Occipital lobe (tissue), 2 donors: Measurements from ENCODE around the gene FUT7. TPM values are rescaled to one million over a fixed set of nuclear protein-coding genes. Genes with fewer than 3 reads are reported as not detected.
"Not testable (repeated sequence)": the region's sequence is repeated elsewhere in the genome, so short reads cannot be mapped to it uniquely, and the experiment has no call there.

Experiments
- DNase-seq: peaks from one replicate; lab custom pipeline; 2025; lab: John Stamatoyannopoulos, UW
- total RNA-seq: library from RNA; depleted of rRNA; stranded (reverse); fragments of >200 nt; gene quantifications from one replicate; pipeline ENCODE4 v1.2.3, GENCODE V29; 2014

Gene FUT7
- total RNA-seq, 1 donor from 2014 or later: not detected

DNA sequence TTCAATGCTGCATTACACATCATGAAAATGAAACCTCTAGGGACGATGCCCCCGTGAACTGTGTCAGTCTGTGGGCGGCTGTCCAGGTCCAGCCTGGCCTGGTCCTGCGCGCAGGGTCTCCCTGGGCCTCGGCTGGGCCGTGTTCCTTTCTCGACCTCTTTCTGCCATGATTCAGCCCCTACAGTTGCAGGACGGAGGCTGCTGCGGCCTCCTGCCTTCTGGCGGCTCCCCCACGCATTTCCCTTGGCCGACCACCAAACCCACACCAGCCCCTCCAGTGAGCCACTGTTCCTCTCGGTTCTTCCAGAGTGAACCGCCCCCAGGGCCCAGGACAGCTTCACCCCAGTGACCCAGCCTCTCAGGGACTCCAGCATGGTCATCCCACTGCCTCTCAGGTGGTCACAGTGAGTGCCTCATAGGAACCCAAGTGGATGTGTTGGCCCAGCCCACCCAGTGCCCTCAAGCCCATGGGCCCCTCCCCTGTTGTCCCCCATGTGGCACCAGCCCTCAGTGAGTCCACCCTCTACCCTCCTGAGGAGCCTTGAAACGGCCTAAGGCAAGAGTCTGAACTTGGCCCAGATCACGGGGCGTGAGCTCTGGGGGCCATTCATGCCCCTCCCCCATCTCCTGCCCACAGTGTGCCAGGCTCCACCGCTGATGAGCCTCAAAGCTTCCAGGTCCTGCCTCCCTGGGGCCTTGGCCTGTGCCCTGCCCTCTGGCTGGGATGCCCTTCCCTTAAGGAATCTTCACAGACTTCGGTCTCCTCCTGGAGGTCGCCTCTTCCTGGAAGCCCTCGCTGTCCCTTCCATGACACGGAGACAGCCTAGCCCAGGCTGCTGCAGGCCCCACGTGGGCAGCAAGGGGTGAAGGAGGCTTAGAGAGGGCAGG lies 25.5 kb downstream of the FUT7 start:
- no peak for DNase-seq

- not testable (repeated sequence) for DNase-seq
These were observed 27.6 kb downstream of the FUT7 start for GRCh38 chr9:137004285-137004684.

GRCh38 chr9:137002646-137003041 lies 29.2 kb downstream of the FUT7 start:
- no peak for DNase-seq

DNA sequence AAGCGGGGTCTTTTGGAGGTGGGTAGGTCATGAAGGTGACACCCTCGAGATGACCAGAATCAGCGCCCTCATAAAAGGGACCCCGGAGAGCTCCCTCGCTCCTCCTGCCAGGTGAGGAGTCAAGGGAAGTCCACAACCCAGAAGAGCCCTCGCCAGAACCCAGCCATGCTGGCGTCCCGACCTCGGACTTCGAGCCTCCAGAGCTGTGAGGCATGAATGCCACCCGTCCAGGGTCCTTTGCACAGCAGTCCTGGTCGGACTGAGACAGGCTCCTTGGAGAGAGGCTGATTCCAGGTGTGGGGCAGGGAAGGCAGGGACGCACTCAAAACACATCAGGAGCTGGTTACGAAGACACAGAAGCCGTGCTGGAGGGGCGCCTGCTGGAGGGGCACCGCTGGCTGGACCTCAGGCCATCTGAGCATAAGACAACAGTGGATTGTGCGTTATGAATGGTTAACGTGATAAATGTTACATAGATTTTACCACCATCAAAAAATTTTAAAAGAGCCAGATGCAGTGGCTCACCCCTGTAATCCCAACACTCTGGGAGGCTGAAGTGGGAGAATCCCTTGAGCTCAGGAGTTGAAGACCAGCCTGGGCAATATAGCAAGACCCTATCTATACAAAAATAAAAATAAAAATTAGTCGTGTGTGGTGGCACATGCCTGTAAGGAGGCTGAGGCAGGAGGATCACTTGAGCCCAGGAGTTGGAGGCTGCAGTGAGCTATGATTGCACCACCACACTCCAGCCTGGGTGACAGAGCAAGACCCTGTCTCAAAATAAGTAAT lies 29.8 kb downstream of the FUT7 start:
- DNase-seq: no peak

DNA sequence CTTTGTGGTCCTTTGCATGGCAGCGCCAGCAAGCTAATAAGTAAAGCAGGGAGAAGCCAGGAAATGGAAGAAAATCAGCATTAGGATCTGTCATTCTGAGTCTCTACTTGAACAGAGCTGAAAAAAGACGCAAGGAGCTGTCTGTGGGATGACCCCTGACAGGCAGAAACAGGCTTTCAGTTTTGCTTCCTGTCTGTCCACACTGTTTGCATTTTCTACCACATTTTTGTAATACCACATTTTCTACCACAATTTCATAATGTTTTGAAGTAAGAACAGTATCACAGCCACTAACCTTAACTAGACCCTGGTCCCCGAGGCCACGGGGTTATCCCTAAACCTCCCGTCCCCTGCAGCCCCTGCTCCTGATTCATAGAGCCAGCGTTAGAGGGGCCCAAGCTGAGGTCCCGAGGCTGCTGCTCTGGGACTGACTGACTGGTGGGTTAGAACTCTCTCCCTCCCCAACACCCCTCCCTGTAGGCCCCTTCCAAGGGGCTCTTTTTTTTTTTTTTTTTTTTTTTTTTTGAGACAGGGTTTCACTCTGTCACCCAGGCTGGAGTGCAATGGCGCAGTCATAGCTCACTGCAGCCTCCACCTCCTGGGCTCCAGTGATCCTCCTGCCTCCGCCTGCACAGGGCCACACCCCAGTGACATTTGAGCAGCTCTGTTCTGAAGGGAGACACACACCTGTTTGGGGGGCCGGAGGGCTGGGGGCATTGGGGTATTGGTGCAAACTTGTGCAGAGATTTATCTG lies 31.5 kb downstream of the FUT7 start:
- DNase-seq: no peak

GRCh38 chr9:136997830-136998234 lies 34.1 kb downstream of the FUT7 start:
- no peak for DNase-seq

- no peak for DNase-seq
These were observed 34.5 kb downstream of the FUT7 start for GRCh38 chr9:136997371-136997770.

GRCh38 chr9:136996361-136997292 lies 35.3 kb downstream of the FUT7 start, which contains the start of gene CLIC3:
Gene CLIC3, minus strand, starts transcription at chr9:136996568. Its CDS starts 25 bp downstream, at chr9:136996543.
- DNase-seq: no peak

GRCh38 chr9:136995772-136996311 lies 36.0 kb downstream of the FUT7 start:
- DNase-seq: no peak

GRCh38 chr9:136995362-136995761 lies 36.5 kb downstream of the FUT7 start:
- DNase-seq: no peak

DNA sequence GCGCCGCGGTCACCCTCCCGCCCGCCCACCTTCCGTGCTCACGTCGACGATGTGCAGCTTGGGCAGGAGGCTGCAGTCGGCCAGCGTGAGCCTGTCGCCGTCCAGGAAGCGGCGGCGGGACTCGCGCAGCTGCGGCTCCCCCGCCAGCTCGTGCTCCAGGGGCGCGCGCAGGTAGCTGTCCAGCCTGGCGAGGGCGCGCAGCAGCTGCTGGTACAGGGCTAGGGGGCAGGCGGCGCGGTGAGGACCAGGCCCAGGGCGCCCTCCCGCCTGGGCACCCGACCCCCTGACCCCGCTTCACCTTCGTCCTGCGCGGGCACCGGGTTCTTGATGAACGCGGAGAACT lies 37.0 kb downstream of the FUT7 start:
- DNase-seq: no peak

DNA sequence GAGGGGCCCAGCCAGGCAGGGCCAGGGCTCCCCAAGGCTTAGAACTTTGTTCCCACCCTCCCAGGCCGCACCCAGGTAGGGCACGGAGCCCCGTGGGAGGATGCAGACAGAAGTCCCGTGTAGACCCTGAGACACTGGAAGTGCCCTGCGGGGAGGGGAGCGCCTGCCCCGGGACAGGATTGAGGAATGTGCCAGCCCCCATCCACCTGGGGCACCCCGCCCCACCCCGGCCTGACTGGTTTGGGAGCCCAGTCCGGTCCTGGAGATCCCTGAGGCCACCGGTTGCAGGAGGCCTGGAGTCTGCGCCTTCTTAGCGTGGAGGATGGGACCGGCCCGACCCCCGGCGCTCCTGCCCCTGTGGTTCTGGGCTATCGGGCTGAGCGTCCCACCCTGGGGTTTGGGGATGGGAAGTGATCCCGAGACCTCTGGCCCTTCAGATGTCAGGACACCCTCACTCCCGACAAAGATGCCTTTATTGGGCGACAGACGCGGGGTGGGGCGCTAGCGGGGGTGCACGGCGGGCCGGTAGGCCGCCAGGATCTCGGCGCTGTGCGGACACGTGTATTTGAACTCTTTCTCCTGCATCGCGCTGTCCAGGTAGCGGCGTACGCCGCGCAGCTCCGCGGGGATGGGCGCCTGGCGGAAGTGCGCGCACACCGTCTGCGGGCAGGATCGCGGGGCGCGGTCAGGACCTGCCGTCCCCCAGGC lies 37.6 kb downstream of the FUT7 start:
- DNase-seq: no peak

- DNase-seq: no peak
These were observed 39.0 kb downstream of the FUT7 start for GRCh38 chr9:136992819-136993369.

- DNase-seq: peak; percentile 91
These were observed 39.7 kb downstream of the FUT7 start, which contains the start of gene PAXX for GRCh38 chr9:136991993-136992818. Gene PAXX, plus strand, starts transcription at chr9:136992422. Its CDS starts 22 bp downstream, at chr9:136992444.

GRCh38 chr9:136990242-136990911 lies 41.5 kb downstream of the FUT7 start:
- no peak for DNase-seq

DNA sequence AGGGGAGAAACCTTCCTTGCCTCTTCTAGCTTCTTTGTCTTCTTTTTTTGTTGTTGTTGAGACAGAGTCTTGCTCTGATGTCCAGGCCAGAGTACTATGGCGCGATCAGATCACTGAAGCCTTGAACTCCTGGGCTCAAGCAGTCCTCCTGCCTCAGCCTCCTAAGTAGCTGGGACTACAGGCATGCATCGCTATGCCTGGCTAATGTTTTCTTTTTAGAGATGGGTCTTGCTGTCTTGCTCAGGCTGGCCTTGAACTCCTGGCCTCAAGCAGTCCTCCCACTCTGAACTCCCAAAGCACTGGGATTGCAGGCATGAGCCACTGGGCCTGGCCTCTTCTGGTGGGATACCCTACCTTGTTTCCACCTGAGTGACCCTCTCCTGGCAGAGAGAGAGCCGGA lies 43.0 kb downstream of the FUT7 start:
- DNase-seq: no peak

GRCh38 chr9:136985853-136986252 lies 46.0 kb downstream of the FUT7 start:
- no peak for DNase-seq
